Stimulated activated CD4-positive, alpha-beta T cell treated with anti-CD3 and anti-CD28 coated beads, Interleukin-2, amount 100 ng/mL, for 48 hours (primary cell): Measurements from ENCODE around the gene ZBTB42.

Experiments used
- DNase-seq, 2 donors: peaks; one replicate each; pipeline ENCODE4 v3.0.0-alpha.2; 2020

ZBTB42 gene

DNA sequence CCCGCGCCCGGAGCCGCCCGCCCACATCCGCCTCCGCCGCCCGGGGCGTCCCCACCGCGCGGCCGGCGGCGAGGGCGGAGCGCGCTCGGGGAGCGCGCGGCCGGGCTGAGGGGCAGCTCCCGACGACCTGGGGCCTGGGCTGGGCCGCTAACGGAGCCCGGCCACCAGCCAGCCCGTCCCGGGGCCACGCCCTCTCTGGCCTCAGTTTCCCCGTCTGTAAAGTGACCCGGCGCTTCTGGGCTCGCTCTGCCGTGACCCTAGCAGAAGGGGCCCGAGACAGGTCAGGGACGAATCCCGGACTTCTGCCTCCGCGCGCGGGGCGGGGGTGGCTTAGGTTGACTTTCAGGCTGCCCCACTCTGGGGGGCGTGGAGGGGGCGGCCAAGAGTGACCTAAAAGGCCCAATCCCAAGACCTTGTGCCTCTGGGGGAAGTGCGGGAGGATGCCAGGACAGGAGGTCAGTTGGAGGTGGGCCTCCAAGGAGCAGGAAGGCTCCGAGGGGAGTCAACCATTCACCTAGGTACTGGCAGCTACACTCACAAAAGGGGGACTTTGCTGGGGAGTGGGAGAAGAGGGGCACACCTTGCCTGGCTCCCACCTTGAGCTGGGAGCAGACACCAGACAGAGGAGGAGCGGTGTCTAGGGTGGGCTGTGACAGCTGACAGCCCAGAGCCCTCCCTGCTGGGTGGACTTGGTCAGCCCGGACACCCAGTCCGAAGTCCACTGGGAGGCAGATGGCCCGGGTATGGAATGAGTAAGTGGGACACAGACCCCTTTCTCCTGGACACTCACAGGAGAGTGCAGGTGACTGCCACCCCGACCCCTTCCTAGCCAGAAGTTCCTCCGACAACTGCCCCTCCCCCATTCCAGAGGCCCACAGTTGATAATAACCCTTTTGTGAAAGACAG, 4.9 kb upstream of the ZBTB42 start:
- DNase-seq: peak; percentile 50 to 51

DNA sequence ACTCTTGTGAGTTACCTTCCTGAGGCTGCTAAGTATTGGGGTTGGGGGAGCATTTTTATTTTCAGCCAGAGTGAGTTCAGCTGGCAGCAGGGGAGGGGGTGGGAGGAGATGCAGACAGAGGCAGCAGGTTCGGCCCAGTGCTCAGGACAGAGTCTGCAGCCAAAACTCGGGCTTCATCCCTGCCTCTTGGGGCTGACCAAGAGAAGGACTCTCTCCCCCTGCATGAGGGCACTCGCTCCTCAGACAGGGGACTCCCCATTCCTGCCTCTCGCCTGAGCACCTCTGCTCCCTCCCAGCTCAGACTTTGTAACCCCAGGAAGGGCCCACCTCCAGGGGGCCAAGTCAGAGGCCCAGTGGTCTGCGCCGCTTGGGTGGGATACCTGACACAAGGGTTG, 4.2 kb upstream of the ZBTB42 start:
- DNase-seq: no peak

DNA sequence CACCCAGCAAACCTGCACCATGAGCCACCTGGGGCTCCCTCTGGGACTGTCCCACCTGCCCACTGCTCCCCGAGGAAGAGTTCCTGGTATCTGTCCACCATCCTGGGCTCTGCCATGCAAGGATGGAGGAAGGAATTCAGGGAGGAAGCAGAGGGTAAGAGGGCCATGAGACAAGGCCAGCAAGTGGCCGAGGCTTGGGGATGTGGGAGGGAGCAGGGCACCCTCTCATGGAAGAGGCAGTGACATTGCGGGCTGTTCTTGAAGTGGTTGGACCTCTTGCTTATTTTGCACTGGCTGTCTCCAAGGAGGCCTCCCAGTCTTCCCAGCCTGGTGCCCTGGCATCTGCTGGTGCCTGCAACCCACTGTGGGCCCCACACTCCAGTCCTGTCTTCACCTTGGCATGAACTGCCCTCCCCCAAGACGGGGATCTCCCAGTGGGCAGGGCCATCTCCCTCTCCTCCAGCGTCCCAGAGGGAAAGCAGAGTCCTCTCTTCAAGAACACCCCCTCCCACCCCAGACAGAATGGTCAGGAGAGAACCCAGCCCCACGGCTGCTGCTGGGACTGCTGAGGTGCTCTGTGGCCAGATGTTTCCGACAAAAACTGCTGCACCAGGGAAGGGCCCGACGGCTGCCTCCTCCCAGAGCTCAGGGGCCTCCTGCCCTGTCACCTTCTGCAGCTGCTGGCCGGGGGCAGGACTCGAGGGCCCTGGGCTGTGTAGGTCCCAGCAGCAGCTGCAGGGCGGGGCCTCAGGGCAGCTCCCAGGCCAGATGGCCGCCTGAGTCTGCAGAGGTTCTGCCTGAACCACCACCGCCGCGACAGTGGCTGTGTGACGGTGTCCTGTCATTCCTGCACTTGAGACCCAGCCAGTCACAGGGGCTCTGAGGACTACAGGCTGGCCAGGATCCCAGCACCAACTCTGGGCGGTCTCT, 3.5 kb upstream of the ZBTB42 start:
- DNase-seq: no peak

DNA sequence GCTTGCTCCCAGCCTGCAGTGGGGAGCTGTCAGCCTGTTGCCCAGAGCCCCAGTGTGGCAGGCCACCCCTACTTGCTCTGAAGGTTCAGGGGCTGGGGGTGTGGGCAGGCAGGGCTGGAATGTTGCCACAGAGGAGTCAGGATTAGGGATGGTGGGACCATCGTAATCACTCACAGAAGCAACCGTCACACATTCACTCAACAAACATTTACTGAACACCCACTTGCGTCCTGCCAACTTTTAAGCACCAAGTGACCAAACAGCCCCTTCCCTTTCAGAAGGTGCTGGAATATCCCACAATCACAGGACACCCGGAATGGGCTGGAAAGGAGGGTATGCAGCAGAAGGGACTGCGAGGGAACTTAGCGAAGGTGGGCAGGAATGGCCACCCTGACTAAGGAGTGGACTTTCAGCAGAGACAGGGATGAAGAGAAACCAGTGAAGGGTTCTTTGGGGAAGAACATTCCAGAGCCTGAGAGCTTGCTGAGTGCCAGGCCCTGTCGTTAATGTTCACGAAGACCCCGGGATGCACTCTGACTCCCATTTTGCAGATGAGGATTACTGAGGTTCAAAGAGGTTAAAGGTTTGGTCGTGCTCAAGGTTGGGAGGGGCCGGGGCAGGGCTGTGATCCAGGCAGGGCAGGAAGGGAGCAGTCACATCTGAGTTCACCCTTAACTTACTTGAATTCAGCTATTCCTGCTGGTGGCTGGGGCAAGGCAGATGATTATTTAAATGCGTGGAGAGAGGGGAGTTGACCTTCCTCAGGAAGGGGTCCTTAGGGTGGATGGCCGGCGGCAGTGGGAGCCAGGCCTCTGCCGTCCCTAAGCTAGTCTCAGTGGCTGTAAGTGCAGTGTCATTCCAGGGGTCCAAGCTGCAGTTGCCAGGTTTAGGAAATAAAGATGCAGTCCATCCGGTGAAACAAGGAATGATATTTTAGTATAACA, 2.3 kb upstream of the ZBTB42 start:
- DNase-seq: no peak

DNA sequence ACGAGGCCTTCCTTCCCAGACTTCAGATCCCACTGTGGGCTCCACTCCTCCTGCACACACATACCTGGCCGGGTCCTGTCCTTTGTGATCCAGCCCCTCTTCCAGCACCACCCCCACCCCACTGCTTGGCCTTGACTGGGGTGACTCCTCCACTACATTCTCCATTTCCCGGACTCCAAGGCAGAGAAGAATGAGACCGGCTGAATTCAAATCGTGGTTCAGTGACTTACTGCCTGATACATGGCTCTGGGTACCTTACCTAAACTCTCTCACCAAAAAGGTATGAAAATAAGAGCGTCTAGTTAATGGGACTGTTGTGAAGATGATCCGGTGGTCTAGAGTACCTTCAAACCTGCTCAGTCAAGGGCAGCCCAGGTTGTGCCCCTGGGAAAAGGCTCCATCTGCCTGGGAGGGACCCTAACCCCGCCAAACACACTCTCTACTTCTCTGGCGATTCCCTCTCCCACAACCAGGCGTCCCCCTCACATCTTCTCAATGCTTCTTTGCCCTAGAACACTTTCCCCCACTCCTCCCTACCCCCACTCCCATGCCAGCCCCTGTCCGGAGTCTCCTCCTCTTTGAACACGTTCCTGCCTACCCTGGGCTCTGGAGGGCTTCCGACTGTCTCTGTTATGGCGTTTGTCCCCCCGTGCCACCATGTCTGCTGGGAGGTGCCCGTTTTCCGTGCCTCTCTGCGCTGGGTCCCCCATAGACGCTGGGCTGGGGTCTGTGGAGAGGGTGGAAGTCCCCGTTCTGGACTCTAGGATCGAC, 1.5 kb upstream of the ZBTB42 start:
- no peak for DNase-seq

DNA sequence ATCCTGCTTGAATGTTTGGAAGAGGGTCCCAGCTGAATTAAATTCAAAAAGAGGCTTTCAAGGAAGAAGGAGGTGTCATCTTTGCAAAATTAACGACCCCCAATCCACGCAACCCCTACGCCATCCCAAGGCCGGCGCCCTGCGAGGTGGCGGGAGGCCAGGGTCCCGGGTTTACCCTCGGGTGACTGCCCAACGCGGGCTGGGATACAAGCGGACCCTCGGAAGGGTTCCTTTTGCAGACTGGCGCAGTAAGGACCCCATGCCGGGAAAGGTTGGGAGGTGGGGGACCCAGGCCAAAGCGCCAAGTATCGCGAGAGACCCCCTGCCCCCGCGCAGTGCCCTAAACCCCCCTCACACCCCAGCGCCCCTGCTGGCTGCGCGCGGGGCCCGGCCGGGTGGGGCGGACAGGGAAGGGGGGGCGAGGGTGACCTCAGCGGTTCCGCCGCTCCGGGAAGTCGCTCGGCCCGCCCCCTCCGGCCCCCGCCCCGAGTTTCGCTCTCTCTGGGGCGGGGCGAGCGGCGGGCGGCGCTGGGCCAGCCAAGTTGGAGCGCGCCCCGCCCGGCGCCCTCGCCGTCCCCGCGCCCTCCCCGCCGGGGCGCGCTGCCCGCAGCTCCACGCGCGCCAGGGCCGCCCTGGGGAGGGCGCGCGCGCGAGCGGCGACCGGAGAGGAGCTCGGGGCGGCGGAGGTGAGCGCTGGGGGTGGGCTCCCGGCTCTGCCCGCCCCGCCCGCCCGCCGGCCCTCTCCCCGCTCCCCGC, 708 bp upstream of the ZBTB42 start:
- DNase-seq: peak; percentile 69 to 71

DNA sequence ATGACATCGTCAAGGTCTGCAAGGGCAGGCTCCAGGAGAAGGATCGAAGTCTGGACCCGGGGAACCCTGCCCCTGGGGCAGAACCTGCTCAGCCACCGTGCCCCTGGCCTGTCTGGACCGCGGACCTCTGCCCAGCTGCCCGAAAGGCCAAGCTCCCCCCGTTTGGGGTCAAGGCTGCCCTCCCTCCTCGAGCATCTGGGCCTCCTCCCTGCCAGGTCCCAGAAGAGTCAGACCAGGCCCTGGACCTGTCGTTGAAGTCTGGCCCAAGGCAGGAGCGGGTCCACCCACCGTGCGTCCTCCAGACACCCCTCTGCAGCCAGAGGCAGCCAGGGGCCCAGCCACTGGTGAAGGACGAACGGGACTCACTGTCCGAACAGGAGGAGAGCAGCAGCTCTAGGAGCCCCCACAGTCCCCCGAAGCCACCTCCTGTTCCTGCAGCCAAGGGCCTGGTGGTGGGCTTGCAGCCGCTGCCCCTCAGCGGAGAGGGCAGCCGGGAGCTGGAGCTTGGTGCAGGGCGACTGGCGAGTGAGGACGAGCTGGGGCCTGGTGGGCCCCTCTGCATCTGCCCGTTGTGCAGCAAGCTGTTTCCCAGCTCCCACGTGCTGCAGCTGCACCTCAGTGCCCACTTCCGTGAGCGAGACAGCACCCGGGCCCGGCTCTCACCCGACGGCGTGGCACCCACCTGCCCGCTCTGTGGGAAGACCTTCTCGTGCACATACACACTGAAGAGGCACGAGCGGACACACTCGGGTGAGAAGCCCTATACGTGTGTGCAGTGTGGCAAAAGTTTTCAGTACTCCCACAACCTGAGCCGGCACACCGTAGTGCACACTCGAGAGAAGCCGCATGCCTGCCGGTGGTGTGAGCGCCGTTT, 856 bp downstream of the ZBTB42 start:
- no peak for DNase-seq

DNA sequence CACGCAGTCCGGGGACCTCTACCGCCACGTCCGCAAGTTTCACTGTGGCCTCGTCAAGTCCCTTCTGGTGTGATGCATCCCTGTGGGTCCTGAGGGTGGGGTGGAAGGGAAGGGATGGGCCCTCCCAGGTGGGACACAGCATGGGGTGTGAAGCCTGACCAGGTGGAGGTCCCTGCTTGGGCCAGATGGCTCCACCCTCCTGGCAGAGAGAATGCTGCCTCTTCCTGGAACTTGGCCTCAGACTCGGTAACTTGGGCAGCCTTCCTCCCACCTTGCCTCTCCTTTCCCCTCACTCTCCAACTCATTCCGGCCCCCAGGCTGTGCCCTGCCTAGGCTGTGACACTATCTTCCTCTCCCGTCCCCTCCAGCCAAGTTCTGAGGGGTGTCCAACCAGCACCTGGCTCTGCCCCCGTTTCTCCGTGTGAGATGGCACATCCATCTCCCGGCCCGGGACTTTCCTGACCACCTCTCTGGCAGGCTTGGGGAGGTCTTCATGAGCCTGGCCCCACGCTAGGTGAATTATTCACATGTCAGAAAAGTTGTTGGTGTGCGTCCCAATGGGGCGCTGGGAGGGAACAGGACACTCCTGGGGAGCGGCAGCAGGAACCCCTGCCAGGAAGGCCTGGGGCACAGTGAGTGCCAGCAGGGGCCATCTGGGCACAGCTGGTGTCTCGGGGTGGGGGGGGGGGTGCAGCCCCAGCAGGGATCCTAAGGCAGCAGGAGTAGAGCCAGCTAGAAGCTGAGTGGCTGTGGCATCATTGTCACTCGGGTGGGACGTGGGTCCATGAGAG, 1.7 kb downstream of the ZBTB42 start:
- no peak for DNase-seq

DNA sequence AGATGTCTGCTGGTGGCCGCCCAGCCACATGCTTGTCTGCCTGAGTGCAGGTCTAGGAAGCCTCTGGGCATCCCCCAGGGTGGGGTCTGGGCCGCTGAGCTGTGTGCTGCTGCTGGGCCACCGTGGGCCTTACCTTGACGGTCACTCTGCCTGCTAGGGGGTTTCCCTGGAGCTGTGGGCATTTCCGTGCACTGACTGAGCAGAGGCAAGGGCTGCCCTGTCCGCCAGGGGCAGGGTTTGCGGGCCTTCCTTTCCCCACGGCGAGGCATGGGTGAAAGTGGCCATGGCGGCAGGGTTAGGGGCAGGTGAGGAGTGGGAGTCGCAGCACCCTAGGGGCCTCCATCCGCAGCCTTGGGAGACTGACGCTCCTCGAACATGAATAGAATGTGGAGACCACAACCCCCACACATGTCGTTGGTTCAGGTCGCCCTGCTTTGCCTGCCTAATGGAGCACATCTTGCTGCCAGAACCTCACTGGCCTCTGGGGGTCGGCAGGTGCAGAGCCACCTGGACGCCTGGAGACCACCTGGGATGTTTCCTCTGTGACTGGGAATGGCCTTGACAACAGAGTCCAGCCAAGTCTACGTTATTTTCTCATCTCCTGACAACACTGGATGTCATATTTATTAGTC, 2.5 kb downstream of the ZBTB42 start:
- DNase-seq: no peak

DNA sequence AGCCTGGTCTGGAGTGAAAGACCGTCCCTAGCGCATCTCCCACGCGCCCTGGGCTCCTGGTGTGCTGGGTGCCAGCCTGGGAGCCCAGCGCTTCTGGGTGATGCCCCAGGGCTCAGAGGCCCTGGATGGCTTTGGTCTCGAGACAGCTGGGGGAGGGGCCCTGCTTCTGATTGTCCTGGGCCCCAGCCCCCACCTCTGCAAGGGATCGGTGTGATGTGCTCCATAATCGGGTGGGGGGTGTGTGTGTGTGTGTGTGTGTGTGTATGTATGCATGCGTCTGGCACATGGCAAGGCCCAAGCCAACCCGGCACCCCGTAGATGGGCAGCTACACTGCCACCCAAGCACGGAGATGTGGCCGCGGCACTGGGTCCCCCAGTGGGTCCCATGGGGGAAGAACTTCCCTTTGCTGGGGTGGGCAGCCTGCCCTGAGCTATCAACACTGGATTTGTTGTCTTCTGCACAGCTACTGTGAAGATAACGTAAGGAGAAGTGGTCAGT, 3.1 kb downstream of the ZBTB42 start:
- DNase-seq: no peak

DNA sequence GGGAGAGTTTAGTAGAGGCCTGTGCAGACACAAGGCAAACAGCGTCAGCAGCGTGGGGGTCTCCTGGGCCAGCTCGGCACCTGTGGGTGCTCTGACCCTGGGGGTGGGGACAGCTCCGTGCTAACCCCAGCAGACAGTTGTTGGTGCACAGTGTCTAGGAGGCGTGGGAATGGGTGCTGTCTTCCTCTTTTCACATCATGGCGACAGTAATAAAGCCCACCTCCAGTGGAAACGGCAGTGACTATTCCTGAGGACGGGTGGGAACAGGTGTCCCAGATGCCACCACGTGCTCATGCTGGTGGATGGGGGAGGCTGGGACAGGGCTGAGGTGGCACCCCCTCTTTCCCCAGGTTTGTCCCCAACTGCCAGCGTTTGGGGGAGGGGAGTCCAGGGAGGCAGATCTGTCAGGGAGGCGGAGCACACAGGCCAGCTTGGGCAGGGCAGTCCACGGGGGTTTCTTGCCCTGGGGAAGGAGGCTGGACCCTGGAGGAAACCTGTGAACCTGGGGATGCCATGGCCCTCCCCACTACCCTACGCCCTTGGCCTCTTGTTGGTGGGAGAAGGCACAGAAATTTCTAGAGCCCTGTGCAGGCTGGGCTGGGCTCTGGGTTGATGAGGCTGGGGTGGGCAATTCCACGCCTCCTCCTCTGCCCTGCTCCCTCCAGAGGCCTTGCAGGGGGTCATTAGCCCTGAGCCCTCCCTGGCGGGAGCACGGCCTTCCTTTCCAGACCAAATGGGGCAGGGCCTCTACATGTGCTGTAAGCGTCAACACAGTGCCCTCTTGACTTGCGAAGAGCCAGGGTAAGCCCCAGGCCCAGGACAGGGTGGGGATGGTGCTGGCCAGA, 3.8 kb downstream of the ZBTB42 start:
- DNase-seq: no peak

DNA sequence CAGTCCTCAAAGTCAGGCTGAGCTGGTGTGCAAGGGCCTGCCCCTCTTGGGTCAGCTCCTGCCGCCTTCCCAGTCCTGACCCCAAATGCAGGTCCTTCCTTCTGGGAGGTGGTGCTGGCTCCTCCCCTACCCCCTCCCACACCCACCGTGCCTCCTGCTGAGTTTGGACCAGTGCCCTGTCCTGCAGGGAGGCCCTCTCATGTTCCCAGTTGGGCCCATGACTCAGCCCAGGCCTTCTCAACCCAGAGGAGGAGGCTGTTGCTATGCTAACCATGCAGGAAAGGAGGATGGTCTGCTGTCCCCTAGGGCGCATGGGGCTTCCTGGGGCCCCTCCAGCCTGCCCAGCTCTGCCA, 4.4 kb downstream of the ZBTB42 start:
- no peak for DNase-seq

DNA sequence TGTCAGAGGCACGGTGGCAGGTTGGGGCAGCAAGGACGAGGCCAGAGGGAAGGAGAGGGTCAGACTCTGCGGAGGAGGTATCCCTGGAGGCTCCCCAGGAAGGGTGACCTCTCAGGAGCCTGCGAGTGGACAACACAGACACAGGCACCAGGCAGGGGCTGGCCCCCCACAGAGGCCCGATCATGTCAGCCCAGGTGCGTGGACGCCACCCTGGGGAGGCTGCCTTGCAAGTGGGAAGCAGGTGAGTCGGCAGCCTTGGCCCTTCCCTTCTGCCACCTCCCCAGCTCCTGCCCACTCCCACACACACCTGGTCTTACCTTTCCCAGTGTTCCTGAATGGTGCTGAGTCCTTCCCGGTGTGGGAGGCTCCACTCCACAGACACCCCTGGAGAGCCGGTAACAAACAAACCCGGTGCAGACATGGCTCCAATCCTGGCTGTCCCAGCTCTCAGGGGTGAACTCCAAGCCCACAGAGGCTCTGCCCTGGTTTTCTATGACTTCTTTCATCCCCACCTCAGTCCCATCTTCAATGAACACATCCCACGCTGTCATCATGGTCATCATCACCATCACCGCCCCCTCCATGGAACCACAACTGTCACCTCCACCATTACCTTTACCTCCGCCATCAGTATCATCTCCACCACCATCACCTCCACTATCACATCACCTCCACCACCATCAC, 5.2 kb downstream of the ZBTB42 start:
- no peak for DNase-seq

DNA sequence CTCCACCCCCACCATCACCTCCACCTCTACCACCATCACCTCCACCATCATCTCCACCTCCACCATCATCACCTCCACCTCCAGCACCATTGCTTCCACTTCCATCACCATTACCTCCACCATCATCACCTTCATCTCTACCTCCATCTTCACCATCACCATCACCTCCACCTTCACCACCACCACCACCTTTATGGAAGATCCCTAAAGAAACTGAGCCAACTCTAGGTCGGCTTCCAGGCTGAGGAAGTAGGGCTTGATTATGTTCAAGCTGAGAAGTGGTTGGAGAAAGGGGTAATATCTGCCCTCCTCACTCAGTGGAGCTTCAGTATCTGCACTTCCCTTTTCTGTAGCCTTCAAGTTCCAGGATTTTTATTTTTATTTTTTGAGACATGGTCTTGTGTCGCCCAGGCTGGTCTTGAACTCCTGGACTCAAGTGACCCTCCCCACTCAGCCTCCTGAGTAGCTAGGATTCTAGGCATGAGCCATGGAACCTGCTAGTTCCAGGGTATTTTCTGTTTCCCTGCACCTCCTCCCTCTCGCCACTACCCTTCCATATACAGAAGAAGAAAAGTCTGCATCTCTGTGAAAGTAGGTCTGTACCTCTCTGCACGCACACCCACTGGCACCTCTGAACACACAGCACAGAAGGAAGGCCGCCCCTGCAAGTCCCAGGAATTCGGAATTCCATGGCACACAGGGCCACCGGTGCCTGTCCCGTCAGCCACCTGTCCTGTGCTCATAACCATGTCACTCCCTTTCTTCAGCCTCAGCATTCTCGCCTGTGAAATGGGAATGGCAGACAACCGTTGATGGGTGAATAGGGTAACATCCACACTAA, 5.9 kb downstream of the ZBTB42 start:
- no peak for DNase-seq

DNA sequence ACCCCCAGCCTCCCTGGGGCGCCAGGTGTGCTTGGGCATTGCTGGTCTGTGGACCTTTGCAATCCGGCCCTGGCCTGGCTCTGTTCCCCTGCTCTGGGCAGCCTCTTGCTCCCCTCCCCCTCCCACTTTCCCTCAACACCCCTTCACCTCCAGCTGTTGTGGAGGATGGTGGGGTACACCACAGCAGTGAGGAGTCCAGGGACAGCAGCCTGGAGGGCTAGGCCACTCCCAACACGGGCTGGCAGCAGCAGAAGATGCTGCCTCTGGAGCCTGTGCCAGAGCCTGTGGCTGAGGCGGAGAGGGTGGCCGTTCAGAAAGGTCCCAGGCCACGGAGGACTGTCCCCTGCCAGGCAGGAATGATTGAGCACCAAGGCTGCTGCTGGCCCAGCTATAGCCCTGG, 7.6 kb downstream of the ZBTB42 start:
- no peak for DNase-seq

DNA sequence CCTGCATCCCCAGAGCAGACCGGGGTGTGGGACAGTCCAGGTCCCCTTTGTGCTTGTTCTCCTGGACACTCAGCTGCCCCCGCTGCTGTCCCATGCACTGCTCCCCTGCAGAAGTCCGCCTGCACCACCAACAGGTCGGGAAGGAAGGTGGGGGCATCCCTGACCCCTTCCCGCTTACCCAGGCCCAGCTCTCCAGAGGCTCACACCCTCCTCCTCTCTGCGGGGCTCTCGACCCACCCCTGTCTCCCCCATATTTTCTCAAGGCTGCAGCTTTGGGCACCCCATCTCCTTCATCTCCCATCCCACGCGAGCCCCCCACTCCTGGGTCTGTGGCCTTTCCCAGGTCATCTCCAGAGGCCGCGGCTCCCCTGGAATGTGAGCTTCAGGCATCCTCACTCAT, 9.4 kb downstream of the ZBTB42 start:
- no peak for DNase-seq
